ENCODE data around the gene RCOR1.
"Not testable (repeated sequence)": the region's sequence is repeated elsewhere in the genome, so short reads cannot be mapped to it uniquely, and the experiment has no call there.

RCOR1 gene

GRCh38 chr14:102591944-102592762, at the start of gene RCOR1:
Gene RCOR1 (plus strand): TSS chr14:102592649. CDS start chr14:102592887, 238 bp downstream.
- DNase-seq, result peak; percentile 93

GRCh38 chr14:102544046-102544746, 48.3 kb upstream of the RCOR1 start:
- no peak for DNase-seq

- DNase-seq, result no peak
Observed at GRCh38 chr14:102544747-102545460, 47.5 kb upstream of the RCOR1 start.

- peak; percentile 26 for DNase-seq
Observed at GRCh38 chr14:102545461-102546265, 46.8 kb upstream of the RCOR1 start.

GRCh38 chr14:102548616-102549240, 43.7 kb upstream of the RCOR1 start:
- DNase-seq, result no peak

- DNase-seq, result not testable (repeated sequence)
Observed at GRCh38 chr14:102550927-102551401, 41.5 kb upstream of the RCOR1 start.

GRCh38 chr14:102551995-102552705, 40.3 kb upstream of the RCOR1 start:
- no peak for DNase-seq

- peak; percentile 18 for DNase-seq
Observed at GRCh38 chr14:102554821-102555819, 37.3 kb upstream of the RCOR1 start.

GRCh38 chr14:102556098-102556677, 36.3 kb upstream of the RCOR1 start:
- DNase-seq, result no peak

GRCh38 chr14:102557434-102558226, 34.8 kb upstream of the RCOR1 start:
- DNase-seq, result no peak

- no peak for DNase-seq
Observed at GRCh38 chr14:102558556-102558955, 33.9 kb upstream of the RCOR1 start.

GRCh38 chr14:102560458-102561261, 31.8 kb upstream of the RCOR1 start:
- no peak for DNase-seq

- DNase-seq, result no peak
Observed at GRCh38 chr14:102565331-102565887, 27.0 kb upstream of the RCOR1 start.

GRCh38 chr14:102565959-102566358, 26.5 kb upstream of the RCOR1 start:
- DNase-seq, result no peak

GRCh38 chr14:102568115-102568614, 24.3 kb upstream of the RCOR1 start:
- no peak for DNase-seq

- no peak for DNase-seq
Observed at GRCh38 chr14:102570334-102570995, 22.0 kb upstream of the RCOR1 start.

- DNase-seq, result no peak
Observed at GRCh38 chr14:102571043-102571442, 21.4 kb upstream of the RCOR1 start.
